ENCODE data around the gene NEU3.
A peak's percentile ranks its signal among the peaks of the same experiment; 100 is the strongest.
"Not testable (repeated sequence)": the region's sequence is repeated elsewhere in the genome, so short reads cannot be mapped to it uniquely, and the experiment has no call there.

NEU3 gene

GRCh38 chr11:75029836-75030631 is 41.3 kb downstream of the NEU3 start:
- peak in 1 of 2 donors; percentile 13 for DNase-seq

- peak; percentile 70 to 87 for DNase-seq
These were observed 42.6 kb downstream of the NEU3 start for GRCh38 chr11:75031224-75031753.

GRCh38 chr11:75031771-75032549 is 43.2 kb downstream of the NEU3 start:
- peak; percentile 57 to 65 for DNase-seq

GRCh38 chr11:75032550-75032935 is 43.8 kb downstream of the NEU3 start:
- no peak for DNase-seq

- DNase-seq = no peak
These were observed 45.2 kb downstream of the NEU3 start for GRCh38 chr11:75033916-75034315.

- no peak for DNase-seq
These were observed 46.5 kb downstream of the NEU3 start for GRCh38 chr11:75035256-75035655.

- DNase-seq = no peak
These were observed 47.3 kb downstream of the NEU3 start for GRCh38 chr11:75035911-75036565.

GRCh38 chr11:75040167-75040770 is 51.5 kb downstream of the NEU3 start:
- no peak for DNase-seq

GRCh38 chr11:75041263-75041662 is 52.5 kb downstream of the NEU3 start:
- DNase-seq = no peak

GRCh38 chr11:75041821-75042220 is 53.1 kb downstream of the NEU3 start:
- DNase-seq = not testable (repeated sequence)

- DNase-seq = not testable (repeated sequence)
These were observed 55.8 kb downstream of the NEU3 start for GRCh38 chr11:75044381-75045170.

- DNase-seq = not testable (repeated sequence)
These were observed 57.9 kb downstream of the NEU3 start for GRCh38 chr11:75046668-75047067.

GRCh38 chr11:75047191-75047590 is 58.5 kb downstream of the NEU3 start:
- no peak for DNase-seq

GRCh38 chr11:75049501-75050266 is 61.0 kb downstream of the NEU3 start:
- not testable (repeated sequence) for DNase-seq

- DNase-seq = no peak
These were observed 61.8 kb downstream of the NEU3 start for GRCh38 chr11:75050516-75050915.

- no peak for DNase-seq
These were observed 62.3 kb downstream of the NEU3 start for GRCh38 chr11:75051043-75051442.

GRCh38 chr11:75052457-75052856 is 63.7 kb downstream of the NEU3 start:
- no peak for DNase-seq

- peak in 1 of 2 donors; percentile 49 for DNase-seq
These were observed 66.8 kb downstream of the NEU3 start for GRCh38 chr11:75055511-75055910.

GRCh38 chr11:75056814-75057213 is 68.1 kb downstream of the NEU3 start:
- DNase-seq = peak in 1 of 2 donors; percentile 18

GRCh38 chr11:75059299-75059698 is 70.6 kb downstream of the NEU3 start:
- no peak for DNase-seq

- no peak for DNase-seq
These were observed 75.1 kb downstream of the NEU3 start for GRCh38 chr11:75063741-75064314.
